Nephron (organoid): ENCODE measurements around the gene ANAPC15.

Source experiments
- H3K27ac Mint-ChIP-seq, 3 experiments: 2 replicates each; pipeline ENCODE4 v1.8.0; 2020; ENCODE audit warnings: mixed read lengths in 3 of 3, mild to moderate bottlenecking in 2 of 3, moderate library complexity in 1 of 3
- H3K27me3 Mint-ChIP-seq: 2 replicates; pipeline ENCODE4 v1.8.0; 2021; ENCODE audit warnings: low read depth, mild to moderate bottlenecking, moderate library complexity, mixed read lengths
- H3K36me3 Mint-ChIP-seq: 2 replicates; pipeline ENCODE4 v1.8.0; 2020; ENCODE audit warnings: low read depth, mixed read lengths
- H3K4me1 Mint-ChIP-seq: 2 replicates; pipeline ENCODE4 v1.8.0; 2020; ENCODE audit warnings: mixed read lengths
- H3K4me3 Mint-ChIP-seq, 3 experiments: 2 replicates each; pipeline ENCODE4 v1.8.0; 2020; ENCODE audit warnings: mild to moderate bottlenecking in 3 of 3, mixed read lengths in 3 of 3, moderate library complexity in 2 of 3
- H3K9me3 Mint-ChIP-seq: 2 replicates; pipeline ENCODE4 v1.8.0; 2020; ENCODE audit warnings: mixed read lengths
- CTCF ChIP-seq, 3 experiments: fragments of 200-600 bp; sonication (generic); IDR thresholded peaks; one replicate each; pipeline ENCODE4 v1.5.0; 2021; ENCODE audit warnings: antibody characterized with exemption in 3 of 3; ENCODE audit not compliant: unreplicated experiment in 3 of 3

ANAPC15 gene

GRCh38 chr11:72111300-72112142, 974 bp downstream of the ANAPC15 start:
- peaks cover 15% of the 10 kb centered on the region for H3K4me1 Mint-ChIP-seq
- TF ChIP-seq CTCF (IDR thresholded peaks at IDR 0.05; ENCODE audit: unreplicated experiment in 3 of 3): no peak
- H3K4me3 Mint-ChIP-seq: peak overlapping the region; percentile 89 to 90 (median 89)
- no peaks in the 10 kb centered on the region for H3K9me3 Mint-ChIP-seq
- H3K27me3 Mint-ChIP-seq: peaks cover 2% of the 10 kb centered on the region
- peaks cover 3% of the 10 kb centered on the region for H3K36me3 Mint-ChIP-seq
- peak overlapping the region; percentile 99 to 100 (median 100) for H3K27ac Mint-ChIP-seq

- Mint-ChIP-seq H3K4me3 (peak within 1 kb of the TSS in 2 of 3 experiments; percentile 5 to 26), H3K4me1 (peaks cover 31% of the 10 kb centered on the region), H3K27me3 (no peaks in the 10 kb centered on the region), H3K36me3 (peaks cover 4% of the 10 kb centered on the region), H3K9me3 (no peaks in the 10 kb centered on the region), H3K27ac (peak within 1 kb of the TSS in 1 of 3 experiments; percentile 99)
- no peak for TF ChIP-seq CTCF (IDR thresholded peaks at IDR 0.05; ENCODE audit: unreplicated experiment in 3 of 3)
Measured at GRCh38 chr11:72105888-72106287, 6.6 kb downstream of the ANAPC15 start, which contains the start of gene TOMT. TOMT (plus strand) TSS chr11:72105924; CDS start chr11:72105952, 28 bp downstream.

- H3K36me3 Mint-ChIP-seq: peaks cover 12% of the 10 kb centered on the region
Measured at GRCh38 chr11:72103754-72104167, 8.7 kb downstream of the ANAPC15 start.

GRCh38 chr11:72102946-72103753, 9.3 kb downstream of the ANAPC15 start, which contains the start of gene LAMTOR1:
LAMTOR1 (minus strand) TSS chr11:72103297; CDS start chr11:72103224, 73 bp downstream.
- peak; percentile 41 to 57 (median 57) for TF ChIP-seq CTCF (IDR thresholded peaks at IDR 0.05; ENCODE audit: unreplicated experiment in 3 of 3)
- peaks cover 36% of the 10 kb centered on the region for H3K4me1 Mint-ChIP-seq
- H3K36me3 Mint-ChIP-seq: peaks cover 18% of the 10 kb centered on the region
- H3K27me3 Mint-ChIP-seq: no peaks in the 10 kb centered on the region
- H3K27ac Mint-ChIP-seq: peak within 1 kb of the TSS; percentile 99 to 100 (median 99)
- peak within 1 kb of the TSS; percentile 88 to 95 (median 95) for H3K4me3 Mint-ChIP-seq
- no peaks in the 10 kb centered on the region for H3K9me3 Mint-ChIP-seq

More at GRCh38 chr11:72103754-72104167, 8.7 kb downstream of the ANAPC15 start:
- Mint-ChIP-seq H3K9me3 (no peaks in the 10 kb centered on the region), H3K4me3 (peak overlapping the region; percentile 88 to 95 (median 95)), H3K27me3 (no peaks in the 10 kb centered on the region), H3K27ac (peak overlapping the region; percentile 99 to 100 (median 99)), H3K4me1 (peaks cover 36% of the 10 kb centered on the region)
- peak in 2 of 3 experiments; percentile 1 to 27 for TF ChIP-seq CTCF (IDR thresholded peaks at IDR 0.05; ENCODE audit: unreplicated experiment in 3 of 3)

GRCh38 chr11:72102631-72102945, 9.9 kb downstream of the ANAPC15 start:
- Mint-ChIP-seq H3K4me3 (peak overlapping the region; percentile 88 to 95 (median 95)), H3K9me3 (no peaks in the 10 kb centered on the region), H3K27me3 (no peaks in the 10 kb centered on the region), H3K27ac (peak overlapping the region; percentile 99 to 100 (median 99)), H3K4me1 (peaks cover 36% of the 10 kb centered on the region), H3K36me3 (peaks cover 23% of the 10 kb centered on the region)
- TF ChIP-seq CTCF (IDR thresholded peaks at IDR 0.05; ENCODE audit: unreplicated experiment in 3 of 3): no peak
